ENCODE results near the gene NTN1.

NTN1 gene

DNA sequence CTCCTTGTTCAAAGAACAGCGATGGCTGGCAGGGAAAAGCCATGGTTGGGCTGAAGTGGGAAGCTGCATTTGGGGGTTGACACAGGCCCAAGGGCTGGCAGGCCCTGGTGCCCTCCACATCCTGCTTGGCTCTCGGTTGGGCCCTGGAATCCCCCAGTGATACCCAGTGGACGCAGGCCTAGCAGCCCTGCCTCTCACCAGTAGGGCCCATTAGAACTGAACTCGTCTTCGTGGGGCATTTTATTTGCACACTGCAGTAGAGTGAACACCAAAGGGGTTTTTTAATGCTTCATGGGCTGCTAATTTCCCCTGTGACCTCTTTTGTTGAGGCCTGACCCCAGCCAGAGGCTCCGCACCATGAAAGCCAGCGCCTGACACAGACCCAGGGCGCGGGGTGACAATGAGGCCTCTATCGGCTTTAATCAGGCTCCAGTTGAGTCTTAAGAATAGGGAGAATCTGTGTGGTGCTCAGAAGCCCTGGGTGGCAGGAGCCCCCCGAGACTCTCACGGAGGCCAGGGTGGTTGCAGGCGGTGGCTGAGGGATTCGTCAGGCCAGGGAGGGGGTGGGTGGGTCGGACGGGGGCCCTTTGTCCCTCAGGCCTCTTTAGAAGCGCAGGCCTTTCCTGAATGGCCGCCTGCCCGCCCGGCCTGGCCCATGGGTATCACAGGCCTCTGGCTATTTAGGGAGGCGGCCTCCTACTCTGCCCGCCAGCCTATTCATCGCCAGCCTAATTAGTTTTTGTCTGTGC lies 199.3 kb downstream of the NTN1 start:
- FAIRE-seq = no peak

- FAIRE-seq = no peak
These were observed 200.0 kb downstream of the NTN1 start for GRCh38 chr17:9221147-9221921.

DNA sequence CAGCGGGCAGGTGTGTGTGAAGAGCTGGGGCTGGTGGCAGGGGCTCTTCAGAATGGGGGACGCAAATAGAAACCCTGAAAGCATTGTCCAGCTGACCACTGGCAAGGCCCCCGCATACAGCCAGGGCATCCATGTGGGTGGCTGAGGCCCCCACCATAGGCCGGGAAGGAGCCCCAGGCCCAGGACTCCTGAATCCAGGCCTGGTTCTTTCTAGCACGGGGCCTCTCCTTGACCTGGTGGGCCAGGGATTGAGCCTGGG lies 200.5 kb downstream of the NTN1 start:
- no peak for FAIRE-seq

DNA sequence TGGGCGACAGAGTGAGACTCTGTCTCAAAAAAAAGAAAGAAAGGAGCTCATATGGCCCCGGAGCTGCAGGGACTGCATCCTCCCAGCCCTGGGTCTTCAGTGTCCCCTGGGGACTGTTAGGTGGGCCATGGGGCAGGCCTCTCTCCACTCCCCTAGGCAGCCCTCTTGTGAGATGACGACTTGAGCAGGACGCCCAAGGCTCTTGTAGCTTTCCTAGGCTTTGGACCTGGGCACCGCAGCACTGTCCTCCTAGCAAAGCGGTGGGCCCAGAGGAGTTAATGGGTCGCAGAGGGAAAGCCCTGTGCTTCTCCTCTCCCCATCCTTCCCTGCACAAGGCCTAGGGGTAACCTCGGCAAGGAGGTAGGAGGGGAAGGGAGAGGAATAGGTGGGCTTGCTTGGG lies 202.2 kb downstream of the NTN1 start:
- FAIRE-seq = no peak

- no peak for FAIRE-seq
These were observed 203.2 kb downstream of the NTN1 start for GRCh38 chr17:9224485-9224884.

- FAIRE-seq = no peak
These were observed 204.2 kb downstream of the NTN1 start for GRCh38 chr17:9225305-9226101.

GRCh38 chr17:9226130-9226793 lies 205.0 kb downstream of the NTN1 start:
- no peak for FAIRE-seq

GRCh38 chr17:9226794-9227135 lies 205.5 kb downstream of the NTN1 start:
- no peak for FAIRE-seq

DNA sequence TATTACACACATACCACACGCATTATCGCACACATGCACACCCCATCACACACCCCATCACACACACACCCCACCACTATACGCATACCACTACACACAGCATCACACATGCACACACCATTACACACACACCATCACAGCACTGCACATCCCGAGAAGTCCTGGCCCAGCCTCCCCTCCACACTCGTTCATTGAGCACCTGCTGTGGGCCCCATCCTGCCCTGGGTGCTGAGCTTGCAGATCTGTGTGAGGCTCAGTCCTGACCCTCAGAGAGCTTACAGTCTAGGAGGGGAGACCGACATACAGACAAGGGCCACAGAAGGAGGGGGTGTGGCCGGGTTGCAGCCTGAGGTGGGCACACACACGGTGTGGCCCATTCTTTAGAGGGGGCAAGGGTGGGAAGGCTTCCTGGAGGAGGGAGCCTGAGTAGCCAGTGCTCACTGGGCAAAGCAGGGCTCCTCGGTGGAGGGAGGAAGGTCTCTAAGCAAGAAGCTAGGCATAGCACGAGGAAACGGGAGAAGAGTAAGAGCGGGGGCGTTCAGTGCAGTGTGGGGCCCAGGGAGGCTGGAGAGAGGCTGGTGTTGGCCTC lies 206.6 kb downstream of the NTN1 start:
- FAIRE-seq = no peak

GRCh38 chr17:9228408-9229159 lies 207.3 kb downstream of the NTN1 start:
- no peak for FAIRE-seq

DNA sequence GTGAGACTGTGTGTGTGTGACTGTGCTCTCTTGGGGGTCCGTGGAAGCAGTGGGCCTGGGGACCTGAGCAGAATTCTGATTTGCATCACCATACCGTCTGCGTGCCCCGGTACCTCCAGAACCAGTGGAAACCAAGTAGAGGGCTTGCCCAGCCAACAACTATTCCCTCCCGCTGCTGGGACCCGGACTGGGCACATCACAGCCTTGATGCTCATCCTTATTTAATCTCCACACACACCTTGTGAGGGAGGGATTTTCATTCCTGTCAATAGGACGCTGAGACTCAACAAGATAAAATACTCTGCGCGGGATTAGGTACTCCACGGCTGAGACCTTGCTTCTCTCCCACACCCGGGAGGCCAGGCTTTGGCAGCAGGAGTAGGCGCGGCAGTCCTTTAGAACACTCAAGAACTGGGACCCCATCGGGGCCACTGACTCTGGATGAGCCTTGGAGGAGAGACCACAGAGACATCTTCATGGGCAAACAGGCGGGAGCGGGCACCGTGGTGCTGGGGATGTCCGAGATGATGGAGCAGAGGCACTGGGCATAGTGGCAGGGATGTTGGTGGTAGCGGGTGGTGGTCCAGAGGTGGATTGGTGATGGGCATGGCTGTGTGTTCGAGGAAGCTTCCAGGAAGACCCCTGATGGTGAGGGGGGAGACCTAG lies 208.0 kb downstream of the NTN1 start:
- FAIRE-seq = no peak

GRCh38 chr17:9229826-9230201 lies 208.5 kb downstream of the NTN1 start:
- FAIRE-seq = no peak

DNA sequence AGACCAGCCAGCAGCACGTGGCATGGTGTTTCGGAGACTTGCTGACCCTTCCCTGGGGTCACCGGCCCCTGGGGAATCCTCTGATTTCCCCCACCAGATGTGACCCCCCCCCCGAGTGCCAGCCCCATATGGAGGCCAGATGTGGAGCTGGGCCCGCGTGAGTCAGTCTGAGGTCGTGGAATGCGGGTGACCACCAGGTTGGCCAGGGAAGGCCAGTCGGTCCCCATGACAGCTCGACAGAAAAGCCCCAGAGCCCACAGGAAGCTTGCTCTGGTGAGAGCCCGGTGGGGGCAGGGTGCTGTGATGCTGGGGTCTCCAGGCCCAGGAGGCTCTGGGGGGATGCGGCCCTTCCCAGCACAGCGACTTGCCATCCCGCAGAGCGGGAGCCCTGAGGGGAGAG lies 209.0 kb downstream of the NTN1 start:
- no peak for FAIRE-seq

DNA sequence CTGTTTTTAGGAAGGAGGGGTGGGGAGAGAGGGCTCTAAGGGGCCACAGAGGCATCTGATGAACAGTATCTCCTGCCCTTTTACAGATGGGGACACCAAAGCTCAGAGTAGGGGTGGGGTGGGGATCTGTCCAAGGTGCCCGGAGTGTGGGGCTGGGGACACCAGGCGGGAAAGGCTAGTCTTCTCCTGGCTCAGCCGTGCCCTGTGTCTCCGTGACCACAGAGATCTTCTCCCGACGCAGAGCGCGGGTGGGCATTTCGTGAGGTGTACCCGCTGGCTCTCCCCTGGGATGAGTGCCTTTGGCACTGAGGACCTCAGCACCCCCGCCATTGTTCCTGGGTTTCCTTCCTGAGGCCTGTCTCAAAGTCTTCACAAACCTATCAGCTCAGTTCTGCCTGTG lies 209.6 kb downstream of the NTN1 start:
- FAIRE-seq = no peak

GRCh38 chr17:9231449-9232154 lies 210.3 kb downstream of the NTN1 start:
- FAIRE-seq = no peak

DNA sequence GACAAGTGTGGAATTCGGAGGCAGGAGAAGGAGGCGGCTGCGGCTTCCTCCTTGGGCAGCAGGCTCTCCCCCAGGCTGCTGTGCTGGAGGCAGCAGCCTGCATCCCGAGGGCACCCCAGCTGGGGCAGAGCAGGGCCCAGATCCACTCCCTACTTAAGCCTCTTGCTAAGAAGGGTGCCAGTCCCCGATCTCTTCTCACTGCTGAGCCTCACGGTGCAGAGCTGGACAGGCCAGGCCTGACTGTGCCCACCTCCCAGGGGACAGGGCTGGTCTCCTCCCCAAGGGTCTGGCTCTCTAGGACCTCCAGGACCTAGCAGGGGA lies 210.8 kb downstream of the NTN1 start:
- no peak for FAIRE-seq

DNA sequence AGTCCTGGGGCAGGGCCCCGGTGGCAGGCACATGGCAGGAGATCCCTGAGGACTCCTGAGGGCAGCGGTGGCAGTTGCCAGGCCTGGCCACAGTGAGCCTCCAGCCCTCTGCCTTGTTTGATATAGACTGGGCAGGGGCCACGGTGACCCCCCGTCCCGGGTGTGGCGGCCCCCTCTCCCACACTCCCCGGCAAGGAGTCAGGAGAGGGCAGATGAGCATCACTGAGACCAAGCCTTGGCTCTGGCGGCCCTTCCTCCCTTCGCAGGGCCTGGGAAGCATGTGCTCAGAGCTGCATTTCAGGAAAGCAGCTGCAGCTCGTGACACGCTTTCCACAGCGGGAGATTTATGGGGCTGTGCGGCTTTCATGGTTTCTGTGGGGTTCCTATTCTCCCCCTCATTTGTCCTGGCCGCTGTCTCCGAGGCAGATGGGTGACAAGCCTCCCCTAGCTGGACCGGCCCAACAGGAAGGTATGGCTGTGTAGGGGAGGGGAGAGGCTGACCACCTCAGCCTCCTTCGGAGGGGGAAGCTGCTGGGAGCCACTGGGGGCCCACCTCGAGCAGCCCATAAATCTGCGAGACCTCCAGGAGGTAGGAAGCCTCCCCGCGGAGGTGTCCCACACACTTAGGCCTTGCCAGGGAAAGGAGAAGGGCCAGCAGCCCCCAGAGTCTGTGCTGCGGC lies 211.4 kb downstream of the NTN1 start:
- no peak for FAIRE-seq

DNA sequence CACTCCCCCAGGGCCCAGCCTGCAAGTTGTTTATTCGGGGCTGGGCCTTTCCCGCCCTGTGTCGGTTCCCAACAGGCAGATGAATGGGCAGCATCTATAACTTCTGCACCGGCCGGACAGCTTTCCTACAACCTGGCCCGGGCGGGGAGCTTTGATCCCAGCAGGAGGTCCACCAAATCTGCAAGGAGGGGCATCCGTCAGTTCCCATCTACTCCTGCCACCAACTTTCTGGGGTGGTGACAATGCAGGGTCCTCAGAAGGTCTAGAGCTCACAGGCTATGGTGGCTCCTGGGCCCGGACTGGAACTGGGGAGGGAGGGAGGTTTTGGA lies 211.9 kb downstream of the NTN1 start:
- no peak for FAIRE-seq

GRCh38 chr17:9233761-9234160 lies 212.5 kb downstream of the NTN1 start:
- no peak for FAIRE-seq

- no peak for FAIRE-seq
These were observed 213.2 kb downstream of the NTN1 start for GRCh38 chr17:9234389-9234945.

Measured in colon (tissue), 2 donors.